Parathyroid adenoma (tissue), 2 donors: ENCODE data around the gene PDE8B.

Experiments used
- H2AFZ ChIP-seq: fragments of 300-600 bp; sonication (generic); one replicate; pipeline ENCODE4 v1.7.0; 2017; ENCODE audit warnings: antibody characterized with exemption, mild to moderate bottlenecking
- H3K27ac ChIP-seq: fragments of 300-600 bp; sonication (generic); one replicate; pipeline ENCODE4 v1.7.0; 2017
- H3K27me3 ChIP-seq: fragments of 300-600 bp; sonication (generic); one replicate; pipeline ENCODE4 v1.7.0; 2017; ENCODE audit warnings: low read length; ENCODE audit not compliant: control insufficient read depth, insufficient read depth
- H3K36me3 ChIP-seq: fragments of 300-600 bp; sonication (generic); one replicate; pipeline ENCODE4 v1.7.0; 2017; ENCODE audit warnings: low read length; ENCODE audit not compliant: control insufficient read depth, insufficient read depth
- H3K4me1 ChIP-seq: fragments of 300-600 bp; sonication (generic); one replicate; pipeline ENCODE4 v1.7.0; 2017; ENCODE audit warnings: control low read depth
- H3K4me2 ChIP-seq: fragments of 300-600 bp; sonication (generic); one replicate; pipeline ENCODE4 v1.7.0; 2017; ENCODE audit warnings: low read length
- H3K4me3 ChIP-seq: fragments of 300-600 bp; sonication (generic); one replicate; pipeline ENCODE4 v1.7.0; 2017; ENCODE audit warnings: low read depth, low read length
- H3K79me2 ChIP-seq: fragments of 300-600 bp; sonication (generic); one replicate; pipeline ENCODE4 v1.7.0; 2017; ENCODE audit warnings: control low read depth
- H3K9ac ChIP-seq: fragments of 300-600 bp; sonication (generic); one replicate; pipeline ENCODE4 v1.7.0; 2017; ENCODE audit warnings: mild to moderate bottlenecking
- H3K9me3 ChIP-seq: fragments of 300-600 bp; sonication (generic); one replicate; pipeline ENCODE4 v1.7.0; 2017; ENCODE audit warnings: low read length; ENCODE audit not compliant: control insufficient read depth
- TF ChIP-seq, protein P1 (sequence below): fragments of 300-600 bp; sonication (generic); IDR thresholded peaks from one replicate; pipeline ENCODE4 v1.7.0; 2017; ENCODE audit warnings: antibody characterized with exemption, mild to moderate bottlenecking
- donor health status: primary hyperparathyroidism.

Gene PDE8B

DNA sequence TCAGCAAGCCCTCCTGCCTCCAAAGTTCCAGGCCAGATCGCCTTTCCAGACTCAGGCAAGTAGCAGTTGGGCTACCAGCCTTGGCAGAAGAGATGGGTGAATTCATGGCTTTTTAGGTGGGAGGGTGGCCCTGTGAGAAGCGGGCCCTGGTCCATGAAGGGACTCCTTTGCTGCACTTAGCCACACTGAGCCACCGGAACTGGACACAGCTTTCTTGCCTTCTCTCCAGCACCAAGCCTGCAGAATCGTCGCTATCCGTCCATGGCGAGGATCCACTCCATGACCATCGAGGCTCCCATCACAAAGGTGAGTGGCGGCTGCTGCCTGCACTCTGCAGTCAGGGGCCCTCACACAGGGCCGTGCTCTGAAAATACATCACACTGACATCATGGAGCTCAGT lies 196.7 kb downstream of the PDE8B start:
- no peaks in the 10 kb centered on the region for H3K27me3 ChIP-seq
- TF ChIP-seq, protein P1, sequence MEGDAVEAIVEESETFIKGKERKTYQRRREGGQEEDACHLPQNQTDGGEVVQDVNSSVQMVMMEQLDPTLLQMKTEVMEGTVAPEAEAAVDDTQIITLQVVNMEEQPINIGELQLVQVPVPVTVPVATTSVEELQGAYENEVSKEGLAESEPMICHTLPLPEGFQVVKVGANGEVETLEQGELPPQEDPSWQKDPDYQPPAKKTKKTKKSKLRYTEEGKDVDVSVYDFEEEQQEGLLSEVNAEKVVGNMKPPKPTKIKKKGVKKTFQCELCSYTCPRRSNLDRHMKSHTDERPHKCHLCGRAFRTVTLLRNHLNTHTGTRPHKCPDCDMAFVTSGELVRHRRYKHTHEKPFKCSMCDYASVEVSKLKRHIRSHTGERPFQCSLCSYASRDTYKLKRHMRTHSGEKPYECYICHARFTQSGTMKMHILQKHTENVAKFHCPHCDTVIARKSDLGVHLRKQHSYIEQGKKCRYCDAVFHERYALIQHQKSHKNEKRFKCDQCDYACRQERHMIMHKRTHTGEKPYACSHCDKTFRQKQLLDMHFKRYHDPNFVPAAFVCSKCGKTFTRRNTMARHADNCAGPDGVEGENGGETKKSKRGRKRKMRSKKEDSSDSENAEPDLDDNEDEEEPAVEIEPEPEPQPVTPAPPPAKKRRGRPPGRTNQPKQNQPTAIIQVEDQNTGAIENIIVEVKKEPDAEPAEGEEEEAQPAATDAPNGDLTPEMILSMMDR = no peak
- H3K9ac ChIP-seq = no peak overlapping the region
- H3K4me1 ChIP-seq = no peaks in the 10 kb centered on the region
- H3K79me2 ChIP-seq = no peaks in the 10 kb centered on the region
- no peak overlapping the region for H3K4me2 ChIP-seq
- no peak overlapping the region for H2AFZ ChIP-seq
- no peaks in the 10 kb centered on the region for H3K36me3 ChIP-seq
- H3K9me3 ChIP-seq = no peaks in the 10 kb centered on the region
- no peak overlapping the region for H3K4me3 ChIP-seq
- no peak overlapping the region for H3K27ac ChIP-seq

GRCh38 chr5:77409870-77410621 lies 199.6 kb downstream of the PDE8B start:
- H3K4me3 ChIP-seq = no peak overlapping the region
- H3K9me3 ChIP-seq = no peaks in the 10 kb centered on the region
- H3K4me1 ChIP-seq = no peaks in the 10 kb centered on the region
- H3K27ac ChIP-seq = no peak overlapping the region
- no peak overlapping the region for H3K4me2 ChIP-seq
- no peaks in the 10 kb centered on the region for H3K36me3 ChIP-seq
- H3K27me3 ChIP-seq = no peaks in the 10 kb centered on the region
- TF ChIP-seq, protein P1 = no peak
- no peaks in the 10 kb centered on the region for H3K79me2 ChIP-seq
- no peak overlapping the region for H2AFZ ChIP-seq
- no peak overlapping the region for H3K9ac ChIP-seq

DNA sequence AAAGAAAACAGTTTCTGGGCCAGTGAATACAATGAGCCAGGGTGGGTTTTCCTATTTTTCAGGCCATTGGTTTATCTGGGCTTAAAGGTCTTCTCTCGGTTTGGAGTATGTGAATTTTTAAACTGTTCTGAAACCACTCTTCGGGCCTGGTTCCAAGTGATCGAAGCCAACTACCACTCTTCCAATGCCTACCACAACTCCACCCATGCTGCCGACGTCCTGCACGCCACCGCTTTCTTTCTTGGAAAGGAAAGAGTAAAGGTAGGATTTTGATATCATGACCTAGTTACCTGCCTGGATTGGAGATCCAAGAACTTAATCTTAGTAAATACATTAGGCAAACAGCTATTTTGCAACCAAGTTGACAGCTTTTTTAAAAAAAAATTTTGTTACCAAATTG lies 202.6 kb downstream of the PDE8B start:
- Histone ChIP-seq H3K4me3 (no peak overlapping the region), H3K36me3 (no peaks in the 10 kb centered on the region), H3K9ac (no peak overlapping the region), H3K27ac (no peak overlapping the region), H3K9me3 (no peaks in the 10 kb centered on the region), H3K79me2 (no peaks in the 10 kb centered on the region), H2AFZ (no peak overlapping the region), H3K27me3 (no peaks in the 10 kb centered on the region), H3K4me1 (no peaks in the 10 kb centered on the region), H3K4me2 (no peak overlapping the region)
- TF ChIP-seq, protein P1 = no peak

DNA sequence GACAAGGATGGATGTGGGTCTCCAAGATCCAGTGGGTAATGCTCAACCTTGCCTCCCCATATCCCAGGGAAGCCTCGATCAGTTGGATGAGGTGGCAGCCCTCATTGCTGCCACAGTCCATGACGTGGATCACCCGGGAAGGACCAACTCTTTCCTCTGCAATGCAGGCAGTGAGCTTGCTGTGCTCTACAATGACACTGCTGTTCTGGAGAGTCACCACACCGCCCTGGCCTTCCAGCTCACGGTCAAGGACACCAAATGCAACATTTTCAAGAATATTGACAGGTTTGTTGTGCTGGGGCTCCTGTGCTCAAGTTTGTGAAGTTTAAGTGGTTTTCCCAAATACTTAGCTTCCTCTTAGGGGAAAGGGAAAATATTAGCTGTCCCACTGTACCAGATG lies 207.7 kb downstream of the PDE8B start:
- Histone ChIP-seq H3K9ac (no peak overlapping the region), H3K4me1 (no peaks in the 10 kb centered on the region), H3K79me2 (no peaks in the 10 kb centered on the region), H3K36me3 (no peaks in the 10 kb centered on the region), H3K4me2 (no peak overlapping the region), H3K4me3 (no peak overlapping the region), H2AFZ (no peak overlapping the region), H3K9me3 (no peaks in the 10 kb centered on the region), H3K27me3 (no peaks in the 10 kb centered on the region), H3K27ac (no peak overlapping the region)
- TF ChIP-seq, protein P1 = no peak
